KMS-11 (cell line): ENCODE measurements around the gene LRRC52.

Experiments used
- H2AFZ ChIP-seq: fragments of 200-600 bp; sonication (generic); 2 replicates; pipeline ENCODE4 v1.6.1; 2016; ENCODE audit warnings: antibody characterized with exemption, mixed run types, low read depth
- H3K27ac ChIP-seq: fragments of 200-600 bp; sonication (generic); 2 replicates; pipeline ENCODE4 v1.6.1; 2016; ENCODE audit warnings: mild to moderate bottlenecking, mixed run types
- H3K27me3 ChIP-seq: fragments of 200-600 bp; sonication (generic); 2 replicates; pipeline ENCODE4 v1.6.1; 2017; ENCODE audit warnings: mild to moderate bottlenecking, low read depth, mixed run types, moderate library complexity; ENCODE audit not compliant: insufficient read depth
- H3K36me3 ChIP-seq: fragments of 200-600 bp; sonication (generic); 2 replicates; pipeline ENCODE4 v1.6.1; 2017; ENCODE audit warnings: mild to moderate bottlenecking, mixed run types; ENCODE audit not compliant: insufficient read depth
- H3K4me1 ChIP-seq: fragments of 200-600 bp; sonication (generic); 2 replicates; pipeline ENCODE4 v1.6.1; 2016; ENCODE audit warnings: mild to moderate bottlenecking, low read depth, mixed run types; ENCODE audit not compliant: poor library complexity, severe bottlenecking
- H3K4me2 ChIP-seq: fragments of 200-600 bp; sonication (generic); 2 replicates; pipeline ENCODE4 v1.7.0; 2016; ENCODE audit warnings: mild to moderate bottlenecking, mixed run types
- H3K4me3 ChIP-seq: fragments of 200-600 bp; sonication (generic); IDR thresholded peaks from 2 replicates; pipeline ENCODE4 v1.6.1; 2017; ENCODE audit warnings: low read depth, low read length, mixed read lengths; ENCODE audit not compliant: insufficient read depth
- H3K79me2 ChIP-seq: fragments of 200-600 bp; sonication (generic); 2 replicates; pipeline ENCODE4 v1.6.1; 2016; ENCODE audit warnings: low read depth, mixed run types; ENCODE audit not compliant: insufficient read depth
- H3K9ac ChIP-seq: fragments of 200-600 bp; sonication (generic); 2 replicates; pipeline ENCODE4 v1.6.1; 2016; ENCODE audit warnings: mild to moderate bottlenecking, mixed run types
- H4K20me1 ChIP-seq: fragments of 200-600 bp; sonication (generic); 2 replicates; pipeline ENCODE4 v1.6.1; 2016; ENCODE audit warnings: mild to moderate bottlenecking, mixed run types; ENCODE audit not compliant: insufficient read depth
- CTCF ChIP-seq: fragments of 200-600 bp; sonication (generic); conservative IDR thresholded peaks from 2 replicates; pipeline ENCODE4 v1.6.1; 2017; ENCODE audit warnings: low read depth, mild to moderate bottlenecking, antibody characterized with exemption, low read length, moderate library complexity, mixed read lengths

The LRRC52 gene

GRCh38 chr1:165565751-165566490 is 22.1 kb downstream of the LRRC52 start:
- no peak overlapping the region for H3K9ac ChIP-seq
- no peaks in the 10 kb centered on the region for H4K20me1 ChIP-seq
- no peaks in the 10 kb centered on the region for H3K36me3 ChIP-seq
- no peak overlapping the region for H3K4me3 ChIP-seq
- H2AFZ ChIP-seq = no peak overlapping the region
- H3K4me1 ChIP-seq = no peaks in the 10 kb centered on the region
- H3K27me3 ChIP-seq = no peaks in the 10 kb centered on the region
- TF ChIP-seq CTCF = no peak
- no peaks in the 10 kb centered on the region for H3K79me2 ChIP-seq
- H3K27ac ChIP-seq = no peak overlapping the region
- no peak overlapping the region for H3K4me2 ChIP-seq

DNA sequence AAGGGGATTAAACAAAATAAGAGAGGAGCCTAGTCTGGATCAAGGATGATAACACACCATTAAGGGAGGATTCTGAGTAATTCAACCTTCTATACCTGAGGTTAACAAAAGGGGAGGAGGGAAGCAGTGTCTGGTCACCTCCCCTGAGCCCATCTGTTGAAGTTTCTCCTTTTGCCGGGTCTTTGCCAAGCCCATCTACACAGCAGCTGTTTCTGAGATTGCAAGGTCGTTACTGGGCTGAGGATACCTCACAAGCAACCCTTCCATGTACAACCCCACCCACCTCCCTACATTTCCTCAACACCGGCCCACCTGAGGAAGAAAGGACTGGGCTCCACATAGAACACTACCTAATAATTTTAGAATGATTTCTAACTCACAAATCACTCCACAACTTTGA is 26.3 kb downstream of the LRRC52 start:
- Histone ChIP-seq H2AFZ (no peak overlapping the region), H3K79me2 (no peaks in the 10 kb centered on the region), H3K27ac (no peak overlapping the region), H3K27me3 (no peaks in the 10 kb centered on the region), H3K36me3 (no peaks in the 10 kb centered on the region), H3K4me2 (no peak overlapping the region), H3K4me1 (no peaks in the 10 kb centered on the region), H3K9ac (no peak overlapping the region), H4K20me1 (no peaks in the 10 kb centered on the region), H3K4me3 (no peak overlapping the region)
- no peak for TF ChIP-seq CTCF

DNA sequence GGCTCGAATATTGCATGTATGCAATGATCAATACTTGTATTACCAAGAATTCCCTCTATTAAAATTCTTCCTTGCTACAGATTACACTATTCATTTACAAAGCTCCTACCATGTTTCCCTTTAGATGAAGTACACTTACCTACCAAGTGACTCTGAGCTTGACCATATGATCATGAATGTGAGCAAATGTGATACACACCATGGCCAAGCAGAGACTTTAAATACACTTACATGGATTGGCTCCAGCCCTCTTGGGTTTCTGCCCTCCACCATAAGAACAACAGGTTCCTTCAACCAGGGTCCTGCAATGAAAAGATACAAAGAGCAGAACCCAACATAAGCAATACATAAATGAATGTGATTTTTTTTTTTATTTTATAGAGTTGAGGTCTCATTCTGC is 30.0 kb downstream of the LRRC52 start:
- H3K4me3 ChIP-seq = no peak overlapping the region
- no peaks in the 10 kb centered on the region for H3K36me3 ChIP-seq
- no peak overlapping the region for H3K9ac ChIP-seq
- no peaks in the 10 kb centered on the region for H3K4me1 ChIP-seq
- no peaks in the 10 kb centered on the region for H3K79me2 ChIP-seq
- H2AFZ ChIP-seq = no peak overlapping the region
- no peaks in the 10 kb centered on the region for H4K20me1 ChIP-seq
- no peak for TF ChIP-seq CTCF
- no peaks in the 10 kb centered on the region for H3K27me3 ChIP-seq
- no peak overlapping the region for H3K4me2 ChIP-seq
- no peak overlapping the region for H3K27ac ChIP-seq

GRCh38 chr1:165574295-165574694 is 30.5 kb downstream of the LRRC52 start:
- Histone ChIP-seq H3K36me3 (no peaks in the 10 kb centered on the region), H4K20me1 (no peaks in the 10 kb centered on the region), H3K79me2 (no peaks in the 10 kb centered on the region), H3K27me3 (no peaks in the 10 kb centered on the region), H3K27ac (no peak overlapping the region), H3K4me1 (no peaks in the 10 kb centered on the region), H2AFZ (no peak overlapping the region), H3K4me2 (no peak overlapping the region), H3K9ac (no peak overlapping the region), H3K4me3 (no peak overlapping the region)
- no peak for TF ChIP-seq CTCF
